HepG2 (cell line): Measurements from ENCODE around the gene SLC17A9. TPM values are rescaled to one million over a fixed set of nuclear protein-coding genes. Genes with fewer than 3 reads are reported as not detected.

ENCODE experiments used
- ARID3A ChIP-seq: IDR thresholded peaks from 2 replicates; pipeline ENCODE4 v1.6.1; 2012; ENCODE audit warnings: low read depth, low read length, improper control_type of control experiment
- EED ChIP-seq: sonication (generic); formaldehyde crosslinking; IDR thresholded peaks from 2 replicates; pipeline ENCODE4 v1.5.0; 2020; ENCODE audit warnings: mild to moderate bottlenecking, missing genetic modification reagents
- ELF1 ChIP-seq: sonication (generic); formaldehyde crosslinking; IDR thresholded peaks from 2 replicates; pipeline ENCODE4 v1.4.0; 2020; ENCODE audit warnings: missing genetic modification reagents
- EZH2 ChIP-seq: conservative IDR thresholded peaks from 2 replicates; pipeline ENCODE4 v1.6.1; 2012; ENCODE audit warnings: mild to moderate bottlenecking, low read depth, low read length, moderate library complexity
- HNF1A ChIP-seq, 2 experiments: sonication (generic) in 1 of 2; formaldehyde crosslinking in 1 of 2; IDR thresholded peaks; 2 replicates each; pipeline versions ENCODE4 v1.4.0 to v1.6.1; 2016 to 2020; ENCODE audit warnings: borderline replicate concordance in 1 of 2, low read depth in 1 of 2, mild to moderate bottlenecking in 1 of 2, missing genetic modification reagents in 1 of 2
- IRF9 ChIP-seq: sonication (generic); formaldehyde crosslinking; IDR thresholded peaks from 2 replicates; pipeline ENCODE4 v1.8.0; 2022; ENCODE audit warnings: missing genetic modification reagents, mild to moderate bottlenecking, borderline replicate concordance
- KLF6 ChIP-seq: IDR thresholded peaks from 2 replicates; pipeline ENCODE4 v1.8.0; 2016; ENCODE audit warnings: missing biosample characterization, missing genetic modification reagents
- PAXIP1 ChIP-seq: sonication (generic); formaldehyde crosslinking; conservative IDR thresholded peaks from 2 replicates; pipeline ENCODE4 v1.4.0; 2020; ENCODE audit warnings: mild to moderate bottlenecking, missing genetic modification reagents, moderate library complexity
- POLR2AphosphoS2 ChIP-seq: IDR thresholded peaks from 2 replicates; pipeline ENCODE4 v1.6.1; 2011; ENCODE audit warnings: low read depth, low read length, improper control_type of control experiment
- SOX6 ChIP-seq, 2 experiments: fragments of 450-650 bp in 1 of 2; sonication (generic) in 1 of 2; formaldehyde crosslinking in 1 of 2; IDR thresholded peaks; 2 replicates each; pipeline versions ENCODE4 v1.4.0 to v1.6.1; 2017 to 2020; ENCODE audit warnings: antibody characterized with exemption in 1 of 2, mild to moderate bottlenecking in 1 of 2, missing genetic modification reagents in 1 of 2
- SYNCRIP ChIP-seq: fragments of 200-400 bp; formaldehyde crosslinking; IDR thresholded peaks from 2 replicates; pipeline ENCODE4 v1.6.1; 2018; ENCODE audit warnings: mild to moderate bottlenecking, low read depth, low read length; ENCODE audit not compliant: insufficient read depth
- ZNF251 ChIP-seq: sonication (generic); formaldehyde crosslinking; IDR thresholded peaks from 2 replicates; pipeline ENCODE4 v1.9.0; 2021; ENCODE audit warnings: mild to moderate bottlenecking, missing genetic modification reagents
- ZNF30 ChIP-seq: sonication (generic); formaldehyde crosslinking; IDR thresholded peaks from 2 replicates; pipeline ENCODE4 v1.5.0; 2020; ENCODE audit warnings: mild to moderate bottlenecking, missing genetic modification reagents
- ZNF446 ChIP-seq: sonication (generic); formaldehyde crosslinking; IDR thresholded peaks from 2 replicates; pipeline ENCODE4 v1.5.0; 2020; ENCODE audit warnings: mild to moderate bottlenecking, missing genetic modification reagents
- ZNF709 ChIP-seq: sonication (generic); formaldehyde crosslinking; IDR thresholded peaks from 2 replicates; pipeline ENCODE4 v1.5.0; 2020; ENCODE audit warnings: mild to moderate bottlenecking, missing genetic modification reagents
- ZSCAN21 ChIP-seq: sonication (generic); formaldehyde crosslinking; IDR thresholded peaks from 2 replicates; pipeline ENCODE4 v1.8.0; 2022; ENCODE audit warnings: mild to moderate bottlenecking, missing genetic modification reagents, moderate library complexity, borderline replicate concordance
- ZZZ3 ChIP-seq: sonication (generic); formaldehyde crosslinking; IDR thresholded peaks from 2 replicates; pipeline ENCODE4 v1.4.0; 2020; ENCODE audit warnings: missing genetic modification reagents, mild to moderate bottlenecking, borderline replicate concordance
- polyA plus RNA-seq, 8 experiments: library from polyadenylated mRNA; depleted of rRNA in 3 of 8; stranded (reverse) in 7 of 8; unstranded in 1 of 8; fragments of >200 nt; fragmentation: Illumina TruSeq in 4 of 8; extraction: Trizol in 4 of 8; gene quantifications; 2 replicates each; pipeline versions ENCODE4 v1.2.1 to v1.2.3, GENCODE V29; 2011 to 2016; ENCODE audit warnings: low read depth in 4 of 8, missing spikeins in 1 of 8, mixed read lengths in 1 of 8; ENCODE audit not compliant: insufficient read depth in 1 of 8
- total RNA-seq, 5 experiments: library from RNA; depleted of rRNA; stranded (reverse); fragments of >200 nt; fragmentation: Illumina TruSeq; extraction: Trizol; gene quantifications; 2 replicates each; pipeline ENCODE4 v1.2.3, GENCODE V29; 2016; ENCODE audit warnings: low read depth in 1 of 5

The SLC17A9 gene
- total and polyA plus RNA-seq, 2 of the 13 experiments (the other 11 are each of a cell fraction or from before 2014, with no cell fraction given) = 110 to 191 TPM

- TF ChIP-seq HNF1A (IDR thresholded peaks at IDR 0.05; ENCODE audit: low read depth) (no peak), HNF1A (CRISPR knock-in tag; IDR thresholded peaks at IDR 0.05; ENCODE audit: borderline replicate concordance) (no peak), ARID3A (no peak), ZZZ3 (CRISPR knock-in tag) (no peak), ZNF446 (CRISPR knock-in tag) (no peak), SOX6 (IDR thresholded peaks at IDR 0.05) (no peak), SOX6 (CRISPR knock-in tag; IDR thresholded peaks at IDR 0.05) (0 out of 2 replicates have a peak, but pooled peaks have one; percentile 18), SYNCRIP (no peak), ZNF30 (CRISPR knock-in tag) (0 out of 2 replicates have a peak, but pooled peaks have one; percentile 32), PAXIP1 (CRISPR knock-in tag) (no peak), ZSCAN21 (CRISPR knock-in tag) (no peak), ZNF709 (CRISPR knock-in tag) (no peak), POLR2AphosphoS2 (0 out of 2 replicates have a peak, but pooled peaks have one; percentile 66), EZH2 (0 out of 2 replicates have a peak, but pooled peaks have one; percentile 9), KLF6 (CRISPR knock-in tag) (0 out of 2 replicates have a peak, but pooled peaks have one; percentile 2), ELF1 (CRISPR knock-in tag) (no peak), IRF9 (CRISPR knock-in tag) (no peak), EED (CRISPR knock-in tag) (peak; percentile 86; the same call in 1 of the 2 replicates), ZNF251 (no peak)
Observed at GRCh38 chr20:62972845-62973745, 20.6 kb downstream of the SLC17A9 start (continued).
